NK-92 (cell line): ENCODE results near the gene DMKN.

Source experiments
- DNase-seq: peaks from one replicate; lab custom pipeline; 2025; ENCODE audit not compliant: unreplicated experiment; lab: John Stamatoyannopoulos, UW

Gene DMKN

GRCh38 chr19:35549174-35549788 lies 35.8 kb upstream of the DMKN start:
- no peak for DNase-seq

GRCh38 chr19:35546532-35546931 lies 33.1 kb upstream of the DMKN start:
- DNase-seq, result no peak

GRCh38 chr19:35545855-35546381 lies 32.5 kb upstream of the DMKN start:
- no peak for DNase-seq

- DNase-seq, result no peak
These were observed 31.8 kb upstream of the DMKN start, which contains the start of gene TMEM147 for GRCh38 chr19:35545001-35545854. TMEM147 (plus strand) TSS chr19:35545626; CDS start chr19:35545740, 114 bp downstream.

- no peak for DNase-seq
These were observed 30.8 kb upstream of the DMKN start for GRCh38 chr19:35544110-35544802.

- no peak for DNase-seq
These were observed 30.0 kb upstream of the DMKN start for GRCh38 chr19:35543280-35544109.

GRCh38 chr19:35542209-35542608 lies 28.8 kb upstream of the DMKN start:
- DNase-seq, result no peak

- no peak for DNase-seq
These were observed 27.0 kb upstream of the DMKN start for GRCh38 chr19:35540356-35540927.

GRCh38 chr19:35539850-35540249 lies 26.4 kb upstream of the DMKN start:
- DNase-seq, result no peak

GRCh38 chr19:35539314-35539713 lies 25.9 kb upstream of the DMKN start:
- DNase-seq, result no peak

- DNase-seq, result no peak
These were observed 21.5 kb upstream of the DMKN start for GRCh38 chr19:35534803-35535480.

GRCh38 chr19:35533822-35534392 lies 20.5 kb upstream of the DMKN start:
- DNase-seq, result no peak

GRCh38 chr19:35533201-35533821 lies 19.9 kb upstream of the DMKN start, which contains the start of gene GAPDHS:
GAPDHS (plus strand) TSS chr19:35533456; CDS start chr19:35533528, 72 bp downstream.
- DNase-seq, result no peak

GRCh38 chr19:35531291-35531690 lies 17.8 kb upstream of the DMKN start:
- DNase-seq, result no peak

GRCh38 chr19:35529241-35530218 lies 16.1 kb upstream of the DMKN start:
- DNase-seq, result no peak

- no peak for DNase-seq
These were observed 15.0 kb upstream of the DMKN start, which contains the start of gene SBSN for GRCh38 chr19:35528218-35529038. SBSN (minus strand) TSS chr19:35528311; CDS start chr19:35528281, 30 bp downstream.

GRCh38 chr19:35525873-35526272 lies 12.4 kb upstream of the DMKN start:
- no peak for DNase-seq
